Measurements from ENCODE around the gene GNB2. TPM values are rescaled to one million over a fixed set of nuclear protein-coding genes. Genes with fewer than 3 reads are reported as not detected.
"Not testable (repeated sequence)": the region's sequence is repeated elsewhere in the genome, so short reads cannot be mapped to it uniquely, and the experiment has no call there.

The GNB2 gene
- total RNA-seq, 1 experiment from 2014 or later: 89.4 TPM

DNA sequence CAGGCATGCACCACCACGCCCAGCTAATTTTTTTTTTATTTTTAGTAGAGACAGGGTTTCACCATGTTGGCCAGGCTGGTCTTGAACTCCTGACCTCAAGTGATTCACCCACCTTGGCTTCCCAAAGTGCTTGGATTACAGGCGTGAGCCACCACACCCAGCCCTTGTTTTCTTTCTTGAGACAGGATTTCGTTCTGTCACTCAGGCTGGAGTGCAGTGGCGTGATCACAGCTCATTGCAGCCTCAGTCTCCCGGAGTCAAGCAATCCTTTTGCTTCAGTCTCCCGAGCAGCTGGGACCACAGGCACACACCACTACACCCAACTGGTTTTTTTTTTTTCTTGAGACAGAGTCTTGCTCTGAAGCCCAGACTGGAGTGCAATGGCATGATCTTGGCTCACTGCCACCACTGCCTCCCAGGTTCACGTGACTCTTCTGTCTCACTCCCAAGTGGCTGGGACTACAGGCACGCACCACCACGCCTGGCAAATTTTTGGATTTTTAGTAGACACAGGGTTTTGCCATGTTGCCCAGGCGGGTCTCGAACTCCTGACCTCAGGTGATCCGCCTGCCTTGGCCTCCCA, 11.3 kb upstream of the GNB2 start:
- peak; percentile 26 for DNase-seq (ENCODE audit: low read depth)

DNA sequence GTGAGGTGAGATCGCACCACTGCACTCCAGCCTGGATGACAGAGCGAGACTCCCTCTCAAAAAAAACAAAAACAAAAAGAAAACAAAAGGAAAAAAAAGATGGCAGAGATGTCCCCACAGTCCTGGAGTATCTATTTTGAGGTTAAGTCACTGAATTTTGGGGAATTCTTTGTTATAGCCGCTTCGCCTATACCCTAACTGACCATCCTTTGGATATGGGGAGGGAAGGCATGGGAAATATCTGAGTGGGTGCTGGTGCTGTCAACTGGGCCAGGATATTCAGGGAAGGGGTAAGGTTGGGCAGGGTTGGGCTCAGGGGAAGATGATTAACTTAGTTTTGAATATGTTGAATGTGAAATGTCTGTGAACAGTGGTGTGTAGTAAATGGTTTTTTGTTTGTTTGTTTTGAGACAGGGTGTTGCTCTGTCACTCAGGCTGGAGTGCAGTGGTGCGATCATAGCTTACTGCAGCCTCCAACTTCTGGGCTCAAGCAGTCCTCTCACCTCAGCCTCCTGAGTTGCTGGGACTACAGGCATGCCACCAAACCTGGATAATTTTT, 8.3 kb upstream of the GNB2 start:
- no peak for DNase-seq (ENCODE audit: low read depth)

DNA sequence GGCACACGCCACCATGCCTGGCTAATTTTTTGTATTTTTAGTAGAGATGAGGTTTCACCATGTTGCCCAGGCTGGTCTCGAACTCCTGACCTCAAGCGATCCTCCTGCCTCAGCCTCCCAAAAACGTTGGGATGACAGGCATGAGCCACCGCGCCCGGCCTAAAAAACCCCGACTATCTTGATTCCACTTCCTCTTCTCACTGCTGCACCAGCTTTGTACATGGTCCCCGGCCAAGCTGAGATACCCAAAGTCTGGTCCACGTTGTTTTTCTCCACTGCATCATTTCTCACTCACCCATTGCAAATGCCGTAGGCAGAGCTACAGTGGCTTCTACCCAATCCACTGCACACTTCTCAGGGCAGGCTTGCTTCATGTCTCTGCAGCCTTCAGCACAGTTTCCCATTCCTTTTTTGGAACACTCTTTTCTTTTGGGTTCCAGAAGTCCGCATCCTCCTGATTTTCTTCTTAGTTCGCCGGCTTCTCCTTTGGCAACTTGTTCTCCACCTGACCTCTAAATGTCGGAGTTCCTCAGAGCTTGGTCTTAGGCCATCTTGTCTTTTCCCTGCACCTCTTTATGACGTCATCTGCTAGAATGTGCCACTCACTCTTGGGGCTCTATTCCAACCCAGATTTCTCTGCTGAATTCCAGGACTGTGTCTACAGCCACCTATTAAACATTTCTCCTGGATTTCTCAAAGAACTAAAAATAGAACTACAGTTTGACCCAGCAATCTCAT, 6.0 kb upstream of the GNB2 start:
- DNase-seq (ENCODE audit: low read depth): no peak

DNA sequence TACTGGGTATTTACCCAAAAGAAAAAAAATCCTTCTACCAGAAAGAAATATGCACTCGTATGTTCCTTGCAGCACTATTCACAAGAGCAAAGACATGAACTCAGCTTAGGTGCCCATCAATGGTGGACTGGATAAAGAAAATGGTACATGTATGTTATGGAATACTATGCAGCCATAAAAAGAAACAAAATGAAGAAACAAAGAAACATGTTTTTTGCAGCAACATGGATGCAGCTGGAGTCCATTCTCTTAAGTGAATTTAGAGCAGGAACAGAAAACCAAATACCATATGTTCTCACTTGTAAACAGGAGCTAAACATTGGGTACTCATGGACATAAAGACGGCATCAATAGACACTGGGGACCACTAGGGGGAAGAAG, 5.5 kb upstream of the GNB2 start:
- no peak for DNase-seq (ENCODE audit: low read depth)

DNA sequence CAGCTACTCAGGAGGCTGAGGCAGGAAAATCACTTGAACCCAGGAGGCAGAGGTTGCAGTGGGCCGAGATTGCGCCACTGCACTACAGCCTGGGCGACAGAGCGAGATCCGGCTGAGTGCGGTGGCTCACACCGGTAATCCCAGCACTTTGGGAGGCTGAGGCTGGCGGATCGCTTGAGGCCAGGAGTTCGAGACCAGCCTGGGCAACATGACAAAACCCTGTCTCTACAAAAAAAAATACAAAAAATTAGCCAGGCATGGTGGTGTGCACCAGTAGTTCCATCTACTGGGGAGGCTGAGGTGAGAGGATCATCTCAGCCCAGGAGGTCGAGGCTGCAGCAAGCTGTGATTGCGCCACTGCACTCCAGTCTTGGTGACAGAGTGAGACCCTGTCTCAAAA, 4.4 kb upstream of the GNB2 start:
- not testable (repeated sequence) for DNase-seq (ENCODE audit: low read depth)

DNA sequence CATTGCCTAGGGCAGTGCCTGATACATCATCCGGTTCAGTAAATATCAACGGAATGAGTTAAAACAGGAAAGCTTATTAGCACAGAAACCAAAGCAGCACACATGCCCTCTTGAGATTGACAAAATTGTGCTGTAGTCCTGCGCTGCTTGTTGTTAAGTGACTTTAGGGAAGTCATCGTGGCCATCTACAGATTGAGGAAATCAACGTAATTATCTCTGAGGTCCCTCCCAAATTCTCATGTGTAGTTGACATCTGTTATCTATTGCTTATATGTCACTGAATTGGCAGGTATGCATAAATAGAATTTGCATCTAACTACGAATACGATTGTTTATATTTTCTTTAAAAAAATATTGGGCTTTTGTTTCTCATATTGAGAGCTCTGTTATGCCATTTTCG, 3.5 kb upstream of the GNB2 start:
- no peak for DNase-seq (ENCODE audit: low read depth)

DNA sequence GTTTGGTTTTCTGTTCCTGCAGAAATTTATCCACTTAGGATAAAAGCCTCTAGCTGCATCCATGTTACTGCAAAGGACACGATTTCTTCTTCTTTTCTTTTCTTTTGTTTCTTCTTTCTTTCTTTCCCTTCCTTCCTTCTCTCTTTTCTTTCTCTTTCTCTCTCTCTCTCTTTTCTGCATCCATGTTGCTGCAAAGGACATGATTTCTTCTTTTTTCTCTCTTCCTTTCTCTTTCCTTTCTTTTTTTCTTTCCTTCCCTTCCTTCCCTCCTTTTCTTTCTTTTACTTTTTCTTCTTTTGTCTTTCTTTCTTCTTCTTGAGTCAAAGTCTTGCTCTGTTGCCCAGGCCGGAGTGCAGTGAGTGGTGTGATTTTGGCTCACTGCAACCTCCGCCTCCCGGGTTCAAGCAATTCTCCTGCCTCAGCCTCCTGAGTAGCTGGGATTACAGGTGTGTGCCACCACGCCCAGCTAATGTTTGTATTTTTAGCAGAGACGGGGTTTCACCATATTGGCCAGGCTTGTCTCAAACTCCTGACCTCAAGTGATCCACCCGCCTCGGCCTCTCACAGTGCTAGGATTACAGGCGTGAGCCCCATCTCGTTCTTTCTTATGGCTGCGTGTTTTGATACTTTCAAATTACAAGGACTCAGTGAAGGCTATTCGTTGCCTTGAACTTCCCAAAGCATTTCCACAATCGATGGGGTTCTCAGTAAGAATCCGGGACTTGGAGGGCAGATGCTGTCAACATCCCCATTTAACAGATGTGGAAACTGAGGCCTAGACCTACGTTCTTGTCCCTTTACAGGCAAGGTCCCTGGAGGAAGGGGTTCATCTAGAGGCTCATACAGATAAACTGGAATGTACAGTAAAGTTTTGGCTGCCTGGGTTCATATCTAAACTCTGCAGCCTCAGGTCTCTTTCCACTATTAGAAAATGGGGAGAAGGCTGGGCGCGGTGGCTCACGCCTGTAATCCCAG, 1.9 kb upstream of the GNB2 start:
- no peak for DNase-seq (ENCODE audit: low read depth)

DNA sequence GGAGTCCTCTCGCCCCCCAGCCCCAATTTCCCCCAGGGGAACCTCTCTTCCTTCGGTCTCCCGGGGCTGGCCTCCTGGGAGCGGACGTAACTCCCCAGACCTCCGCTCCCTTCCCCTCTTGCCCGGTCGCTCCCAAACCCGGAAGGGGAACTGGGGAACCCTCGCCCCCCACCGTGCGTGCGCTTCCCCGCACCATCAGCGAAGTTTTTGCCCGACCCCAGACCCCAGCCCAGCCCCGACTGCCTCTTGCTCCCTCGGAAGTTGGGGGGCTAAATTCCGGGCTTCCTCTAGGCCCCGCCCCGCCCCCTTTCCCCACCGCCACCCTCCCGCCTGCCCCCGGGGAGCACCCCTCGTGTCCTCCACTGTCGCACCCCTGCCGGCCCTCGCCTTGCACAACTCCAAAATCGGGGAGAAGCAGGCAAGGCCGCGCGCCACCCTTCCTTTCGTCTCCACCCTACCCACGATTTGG, 436 bp downstream of the GNB2 start:
- no peak for DNase-seq (ENCODE audit: low read depth)

DNA sequence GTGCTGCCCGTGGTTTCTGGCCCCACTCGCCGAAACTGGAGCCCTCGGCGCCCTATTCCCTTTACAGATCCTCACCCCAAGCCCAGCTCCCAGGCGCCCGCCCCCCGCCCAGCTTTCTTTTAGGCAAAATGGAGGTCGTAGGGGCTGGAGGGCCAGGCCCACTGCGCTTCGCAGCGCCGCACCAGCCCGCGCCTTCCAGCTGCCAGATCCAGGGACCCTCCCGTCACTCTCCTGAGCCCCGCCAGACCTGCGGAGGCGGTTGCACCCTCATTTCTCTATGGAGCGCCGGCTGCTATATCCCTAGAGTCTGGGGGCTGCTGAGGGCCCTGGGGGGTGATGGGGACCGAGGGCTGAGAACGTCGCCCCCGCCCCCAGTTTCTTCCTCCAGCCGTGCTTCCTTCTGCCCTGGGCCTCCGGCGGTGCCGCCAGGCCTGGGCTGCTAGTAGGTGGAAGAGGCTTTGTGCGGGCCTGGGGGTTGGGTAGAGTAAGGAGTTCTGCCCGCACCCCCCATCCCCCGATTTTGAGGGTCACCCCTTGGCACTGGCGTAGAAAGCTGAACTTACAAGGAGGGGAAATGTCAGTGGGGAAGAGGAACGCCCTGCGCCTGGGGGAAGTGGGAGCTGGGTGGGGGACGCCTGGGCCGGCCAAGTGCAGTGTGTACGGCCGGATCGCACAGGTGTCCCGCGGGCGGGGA, 1.0 kb downstream of the GNB2 start:
- DNase-seq (ENCODE audit: low read depth): no peak

DNA sequence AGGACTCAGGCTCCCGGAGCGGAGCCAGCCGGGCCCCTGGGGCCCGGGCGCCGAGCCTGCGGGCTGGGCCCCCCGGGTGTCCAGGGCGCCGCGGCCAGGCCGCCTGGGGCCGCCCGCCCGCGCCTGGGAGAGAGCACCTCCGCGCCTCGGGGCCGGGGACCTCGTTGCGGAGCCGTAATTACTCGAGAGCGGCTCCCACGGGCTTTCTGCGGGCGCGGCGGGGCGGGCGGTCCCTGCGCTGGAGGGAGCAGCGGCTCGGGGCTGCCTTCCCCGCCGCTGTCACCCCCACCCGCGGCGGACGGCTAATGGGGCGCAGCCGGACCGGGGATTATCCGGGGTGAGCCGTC, 1.5 kb downstream of the GNB2 start:
- DNase-seq (ENCODE audit: low read depth): peak; percentile 27

DNA sequence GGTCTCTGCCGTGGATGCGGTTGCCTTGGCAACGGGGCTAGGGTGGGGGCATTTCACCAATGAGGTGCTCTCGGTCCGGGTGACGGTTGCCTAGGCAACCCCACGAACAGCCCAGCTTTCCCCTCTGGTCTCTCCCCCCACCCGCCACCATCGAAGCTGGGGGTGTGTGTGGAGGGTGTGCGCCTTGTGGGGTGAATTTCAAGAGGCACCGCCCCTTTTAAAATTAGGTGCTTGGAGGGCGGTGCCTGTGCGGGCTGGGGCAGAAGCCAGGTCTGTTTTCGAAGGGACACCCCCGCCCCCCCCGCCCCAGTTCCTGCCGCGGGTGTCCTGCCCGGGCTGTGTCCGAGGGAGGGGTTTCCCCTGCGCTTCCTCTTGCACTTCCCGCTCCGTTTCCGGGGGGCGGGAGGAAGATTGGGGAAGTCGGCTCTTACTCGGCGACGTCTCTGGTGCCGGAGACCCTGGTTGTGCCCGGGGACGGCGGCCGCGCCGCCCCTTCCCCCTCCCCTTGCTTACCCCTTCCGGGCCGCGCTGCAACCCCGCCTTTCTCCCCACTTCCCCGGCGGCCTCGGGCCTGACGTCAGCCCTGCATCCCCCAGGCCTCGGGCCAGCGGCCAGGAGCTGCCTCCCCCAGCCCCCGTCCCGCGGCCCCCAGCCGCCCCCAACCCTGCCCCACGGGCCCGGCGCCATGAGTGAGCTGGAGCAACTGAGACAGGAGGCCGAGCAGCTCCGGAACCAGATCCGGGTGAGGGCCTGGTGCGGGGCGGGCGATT, 2.2 kb downstream of the GNB2 start:
- peak; percentile 60 for DNase-seq (ENCODE audit: low read depth)

DNA sequence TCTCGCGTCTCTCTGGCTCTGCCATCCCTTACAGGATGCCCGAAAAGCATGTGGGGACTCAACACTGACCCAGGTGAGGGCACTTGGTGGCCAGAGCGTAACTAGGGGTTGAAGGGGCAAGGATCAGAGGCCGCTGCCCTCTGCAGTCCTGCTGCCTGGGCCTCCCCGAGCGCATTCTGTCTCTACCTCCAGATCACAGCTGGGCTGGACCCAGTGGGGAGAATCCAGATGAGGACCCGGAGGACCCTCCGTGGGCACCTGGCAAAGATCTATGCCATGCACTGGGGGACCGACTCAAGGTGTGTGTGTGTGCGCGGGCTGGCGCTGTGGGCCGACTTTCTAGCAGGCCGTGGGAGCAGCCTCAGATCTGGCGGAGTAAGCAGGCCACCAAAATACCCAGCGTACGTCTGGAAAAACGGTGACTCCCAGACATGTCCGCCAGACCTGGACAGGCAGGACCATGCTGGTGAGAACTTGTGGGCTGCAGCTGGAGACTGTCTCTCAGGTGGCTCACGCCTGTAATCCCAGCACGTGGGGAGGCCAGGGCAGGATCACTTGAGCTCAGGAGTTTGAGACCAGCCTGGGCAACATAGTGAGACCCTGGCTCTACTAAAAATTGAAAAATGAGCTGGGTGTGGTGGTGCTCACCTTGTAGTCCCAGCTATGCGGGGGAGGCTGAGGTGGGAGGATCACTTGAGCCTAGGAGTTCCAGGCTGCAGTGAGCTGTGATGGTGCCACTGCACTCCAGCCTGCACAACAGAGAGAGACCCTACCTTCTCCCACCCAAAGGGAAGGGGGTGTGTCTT, 3.2 kb downstream of the GNB2 start:
- no peak for DNase-seq (ENCODE audit: low read depth)

DNA sequence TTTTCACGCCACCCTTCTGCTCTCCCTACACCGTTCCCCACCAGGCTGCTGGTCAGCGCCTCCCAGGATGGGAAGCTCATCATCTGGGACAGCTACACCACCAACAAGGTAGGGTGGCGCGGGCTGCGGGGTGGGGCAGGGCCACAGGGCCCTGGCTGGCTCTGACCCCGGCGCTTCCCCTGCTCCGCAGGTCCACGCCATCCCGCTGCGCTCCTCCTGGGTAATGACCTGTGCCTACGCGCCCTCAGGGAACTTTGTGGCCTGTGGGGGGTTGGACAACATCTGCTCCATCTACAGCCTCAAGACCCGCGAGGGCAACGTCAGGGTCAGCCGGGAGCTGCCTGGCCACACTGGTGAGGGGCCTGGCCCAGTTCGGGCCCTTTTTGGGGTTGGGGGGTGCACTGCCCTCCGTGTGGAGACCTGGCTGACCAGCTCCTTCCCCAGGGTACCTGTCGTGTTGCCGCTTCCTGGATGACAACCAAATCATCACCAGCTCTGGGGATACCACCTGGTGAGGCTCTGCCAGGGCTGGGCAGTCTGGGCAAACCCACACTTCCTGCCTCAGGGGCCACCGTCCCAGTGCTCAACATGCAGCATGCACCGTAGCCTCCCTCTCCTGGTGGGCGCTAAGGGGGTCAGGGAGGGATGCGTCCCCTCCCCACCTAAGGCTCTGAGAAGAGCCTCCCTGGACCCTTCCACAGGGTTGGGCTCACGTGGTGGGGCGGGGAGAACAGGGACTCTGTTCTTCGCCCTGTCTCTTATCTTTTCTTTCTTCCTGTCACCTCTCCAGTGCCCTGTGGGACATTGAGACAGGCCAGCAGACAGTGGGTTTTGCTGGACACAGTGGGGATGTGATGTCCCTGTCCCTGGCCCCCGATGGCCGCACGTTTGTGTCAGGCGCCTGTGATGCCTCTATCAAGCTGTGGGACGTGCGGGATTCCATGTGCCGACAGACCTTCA, 4.0 kb downstream of the GNB2 start:
- no peak for DNase-seq (ENCODE audit: low read depth)

DNA sequence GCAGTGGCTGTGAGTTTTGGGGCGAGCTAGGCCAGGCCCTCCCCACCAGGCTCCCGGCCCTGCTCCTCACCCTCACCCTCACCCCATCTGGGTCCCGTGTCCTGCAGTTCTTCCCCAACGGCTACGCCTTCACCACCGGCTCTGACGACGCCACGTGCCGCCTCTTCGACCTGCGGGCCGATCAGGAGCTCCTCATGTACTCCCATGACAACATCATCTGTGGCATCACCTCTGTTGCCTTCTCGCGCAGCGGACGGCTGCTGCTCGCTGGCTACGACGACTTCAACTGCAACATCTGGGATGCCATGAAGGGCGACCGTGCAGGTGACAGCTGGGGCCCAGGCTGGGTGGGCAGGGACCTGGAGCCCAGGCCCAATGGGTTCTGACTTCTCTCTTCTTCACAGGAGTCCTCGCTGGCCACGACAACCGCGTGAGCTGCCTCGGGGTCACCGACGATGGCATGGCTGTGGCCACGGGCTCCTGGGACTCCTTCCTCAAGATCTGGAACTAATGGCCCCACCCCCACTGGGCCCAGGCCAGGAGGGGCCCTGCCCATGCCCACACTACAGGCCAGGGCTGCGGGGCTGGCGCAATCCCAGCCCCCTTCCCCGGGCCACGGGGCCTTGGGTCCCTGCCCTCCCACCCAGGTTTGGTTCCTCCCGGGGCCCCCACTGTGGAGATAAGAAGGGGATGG, 4.9 kb downstream of the GNB2 start:
- no peak for DNase-seq (ENCODE audit: low read depth)

DNA sequence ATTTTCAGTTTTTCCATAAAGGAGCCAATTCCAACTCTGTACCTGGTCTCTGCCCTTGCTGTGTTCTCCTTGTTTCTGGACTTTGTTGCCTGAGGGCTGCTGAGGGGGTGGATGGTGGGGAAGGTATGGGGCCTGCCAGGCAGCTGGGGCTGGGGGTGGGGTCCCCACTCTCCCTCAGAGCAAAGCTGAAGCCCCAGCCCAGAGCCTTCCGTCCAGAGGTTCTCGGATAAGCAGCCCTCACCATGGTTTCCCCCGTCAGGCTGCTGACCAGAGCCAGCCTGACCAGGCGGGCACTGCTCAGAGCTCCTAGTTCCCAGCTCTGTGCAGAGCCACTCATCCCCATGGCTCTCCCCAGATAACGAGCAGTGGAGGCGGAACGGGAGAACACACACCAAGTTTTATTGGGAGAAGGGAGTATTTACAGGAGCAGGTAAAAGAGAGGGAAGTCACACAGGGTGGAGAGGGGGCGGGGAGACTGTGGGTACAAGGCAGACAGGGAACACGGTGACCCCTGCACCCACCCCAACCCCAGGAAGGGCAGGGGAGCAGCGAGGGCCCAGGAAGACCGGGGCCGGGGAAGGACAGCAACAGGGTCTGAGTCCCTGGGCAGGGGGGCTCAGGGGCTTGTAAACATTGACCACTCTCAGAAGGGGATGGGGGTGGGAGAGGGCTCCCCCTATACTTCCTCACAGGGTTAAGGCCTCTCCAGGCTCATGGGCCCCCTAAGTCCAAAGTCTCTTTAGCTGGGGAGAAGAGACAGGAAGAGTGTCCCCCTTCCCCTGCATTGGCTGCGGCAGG, 5.8 kb downstream of the GNB2 start:
- no peak for DNase-seq (ENCODE audit: low read depth)

DNA sequence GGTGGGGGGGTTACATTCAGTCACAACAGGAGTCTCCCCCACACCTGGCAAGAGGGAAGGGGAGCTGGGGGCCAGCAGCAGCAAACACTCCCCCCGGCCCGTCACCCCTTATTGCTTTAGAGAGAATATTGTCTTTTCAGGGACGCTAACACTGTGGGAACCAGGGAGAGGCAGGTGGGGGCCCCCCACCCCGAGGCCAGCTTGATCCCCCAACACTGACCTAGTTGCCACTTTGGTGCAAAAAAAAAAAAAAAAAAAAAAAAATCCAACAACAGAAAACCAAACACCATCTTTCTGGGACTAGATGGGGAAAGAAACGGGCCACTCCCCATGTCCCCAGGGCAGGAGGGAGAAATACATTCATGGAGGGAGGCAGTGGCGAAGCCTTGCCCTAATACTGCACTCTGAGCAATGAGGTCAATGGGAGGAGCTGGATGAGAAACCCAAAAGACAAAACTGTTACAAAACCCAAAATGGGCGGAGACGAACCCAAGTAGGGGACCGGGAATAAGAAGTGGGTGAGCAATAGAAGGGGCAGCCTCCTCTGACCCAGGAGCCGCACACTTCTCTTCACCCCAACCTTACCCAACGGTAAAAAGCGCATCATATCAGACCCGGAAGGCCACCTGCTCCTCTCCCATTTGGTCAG, 6.5 kb downstream of the GNB2 start:
- DNase-seq (ENCODE audit: low read depth): no peak
